Measurements from ENCODE around the gene SARDH. TPM values are rescaled to one million over a fixed set of nuclear protein-coding genes. Genes with fewer than 3 reads are reported as not detected.
A peak's percentile ranks its signal among the peaks of the same experiment; 100 is the strongest.

SARDH gene
- total RNA-seq, 3 donors from 2014 or later: 0.23 to 2.1 (median 0.46) TPM

DNA sequence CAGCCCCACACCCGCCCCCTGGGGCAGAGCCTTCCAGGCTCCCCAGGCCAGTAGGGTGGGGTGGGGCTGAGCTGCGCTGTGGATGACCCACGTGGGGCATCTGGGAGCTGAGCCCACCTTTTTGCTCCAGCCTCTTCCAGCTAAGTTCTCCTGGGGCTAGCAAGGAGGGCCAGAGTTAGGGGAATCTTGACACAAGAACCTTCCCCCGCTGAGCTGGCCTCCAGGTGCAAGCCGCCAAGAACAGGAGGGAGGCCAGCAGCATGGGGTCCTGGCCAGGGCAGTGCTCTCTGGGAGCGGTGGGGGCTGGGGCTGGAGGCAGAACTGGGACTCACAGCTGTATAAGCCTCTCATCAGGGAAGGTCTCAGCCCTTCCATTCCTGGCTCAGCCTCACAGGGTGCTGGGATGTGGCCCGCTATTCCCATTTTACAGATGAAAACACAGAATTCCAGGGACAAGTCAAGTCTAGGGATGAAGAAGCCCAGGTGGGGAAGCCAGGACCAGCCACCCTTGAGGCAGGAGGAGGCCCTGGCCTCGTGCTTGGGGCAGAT lies 21.5 kb downstream of the SARDH start:
- no peak for TF ChIP-seq CTCF (IDR thresholded peaks at IDR 0.05)
- no peaks in the 10 kb centered on the region for H3K9me3 ChIP-seq
- intact Hi-C loops (cut with DNase I, micrococcal nuclease): loop anchor here in 1 of 2 donors (5.0 kb wide), 1 partner anchor 184 kb away; the partner anchor contains the start of gene ADAMTSL2
- no peak overlapping the region for H3K4me3 ChIP-seq
- no peaks in the 10 kb centered on the region for H3K4me1 ChIP-seq (ENCODE audit: low read depth)
- peak in 1 of 3 donors; percentile 22 for DNase-seq
- H3K36me3 ChIP-seq (ENCODE audit: low read depth): no peaks in the 10 kb centered on the region
- no peak for ATAC-seq

DNA sequence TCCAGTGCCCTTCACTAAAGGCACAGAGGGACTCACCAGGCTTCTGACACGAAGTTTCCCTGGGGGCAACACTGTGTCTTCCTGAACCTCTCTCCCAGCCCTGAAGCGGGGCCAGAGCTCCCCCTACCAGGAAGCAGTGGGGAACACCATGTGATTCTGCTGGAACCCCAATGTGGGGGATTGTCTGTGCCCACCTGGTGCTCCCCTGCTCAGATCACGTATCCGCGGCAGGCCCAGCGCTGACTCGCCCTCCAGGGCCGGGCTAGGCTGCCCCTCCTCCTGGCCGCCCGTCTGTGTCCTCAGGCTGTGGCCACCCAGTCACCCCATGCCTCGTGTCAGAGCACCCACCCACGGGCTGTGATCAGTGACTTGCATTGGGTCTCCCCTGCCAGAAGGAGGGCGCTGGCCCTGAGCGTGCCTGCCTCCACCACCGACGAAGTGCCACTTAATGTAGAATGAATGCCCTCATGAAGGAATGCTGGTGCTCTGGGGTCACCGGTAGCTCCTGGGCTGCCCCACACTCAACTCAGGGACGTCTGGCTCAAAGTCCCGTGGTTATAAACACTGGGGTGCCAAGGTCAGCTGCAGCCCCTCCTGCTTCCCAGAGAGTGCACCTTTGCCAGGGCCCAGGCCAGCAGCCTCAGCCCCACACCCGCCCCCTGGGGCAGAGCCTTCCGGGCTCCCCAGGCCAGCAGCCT lies 22.1 kb downstream of the SARDH start:
- ATAC-seq (no peak), DNase-seq (peak in 2 of 3 donors; percentile 31 to 39)
- intact Hi-C loops (cut with DNase I, micrococcal nuclease): loop anchor here in 1 of 2 donors (5.0 kb wide), 1 partner anchor 184 kb away; the partner anchor contains the start of gene ADAMTSL2

GRCh38 chr9:133715295-133715865 lies 22.8 kb downstream of the SARDH start:
- Histone ChIP-seq H3K9me3 (no peaks in the 10 kb centered on the region), H3K4me1 (ENCODE audit: low read depth) (no peaks in the 10 kb centered on the region), H3K36me3 (ENCODE audit: low read depth) (no peaks in the 10 kb centered on the region), H3K4me3 (no peak overlapping the region)
- no peak for ATAC-seq
- TF ChIP-seq CTCF (IDR thresholded peaks at IDR 0.05): no peak
- DNase-seq: peak in 1 of 3 donors; percentile 37
- intact Hi-C loops (cut with DNase I, micrococcal nuclease): loop anchor here in 1 of 2 donors (5.0 kb wide), 1 partner anchor 183 kb away; the partner anchor contains the start of gene ADAMTSL2

More for the DNA sequence above, 22.1 kb downstream of the SARDH start:
- no peaks in the 10 kb centered on the region for H3K36me3 ChIP-seq (ENCODE audit: low read depth)
- TF ChIP-seq CTCF (IDR thresholded peaks at IDR 0.05): no peak
- H3K4me1 ChIP-seq (ENCODE audit: low read depth): no peaks in the 10 kb centered on the region
- no peak overlapping the region for H3K4me3 ChIP-seq
- H3K9me3 ChIP-seq: no peaks in the 10 kb centered on the region

- H3K4me3 ChIP-seq: no peak overlapping the region
- intact Hi-C loops (cut with DNase I, micrococcal nuclease): loop anchor here in 1 of 2 donors (5.0 kb wide), 1 partner anchor 182 kb away; the partner anchor contains the start of gene ADAMTSL2
- ATAC-seq (no peak), DNase-seq (peak in 2 of 3 donors; percentile 40 to 48)
- no peaks in the 10 kb centered on the region for H3K9me3 ChIP-seq
- no peaks in the 10 kb centered on the region for H3K36me3 ChIP-seq (ENCODE audit: low read depth)
- H3K4me1 ChIP-seq (ENCODE audit: low read depth): no peaks in the 10 kb centered on the region
- no peak for TF ChIP-seq CTCF (IDR thresholded peaks at IDR 0.05)
Observed at GRCh38 chr9:133714606-133715294, 23.4 kb downstream of the SARDH start.

- intact Hi-C loops (cut with DNase I, micrococcal nuclease): no loop called here
- Histone ChIP-seq H3K9me3 (no peaks in the 10 kb centered on the region), H3K4me3 (no peak overlapping the region), H3K36me3 (ENCODE audit: low read depth) (no peaks in the 10 kb centered on the region), H3K4me1 (ENCODE audit: low read depth) (no peaks in the 10 kb centered on the region)
- no peak for TF ChIP-seq CTCF (IDR thresholded peaks at IDR 0.05)
- DNase-seq: no peak
- ATAC-seq: no peak
Observed at GRCh38 chr9:133713960-133714495, 24.1 kb downstream of the SARDH start.
